Renal cortex interstitium (tissue), 11 donors: ENCODE measurements around the gene PACSIN1. TPM values are rescaled to one million over a fixed set of nuclear protein-coding genes. Genes with fewer than 3 reads are reported as not detected.

Source experiments
- DNase-seq, 11 donors: peaks; one replicate each; pipeline ENCODE4 v3.0.0-alpha.2; 2013; ENCODE audit warnings: low read depth in 9 of 11, low spot score in 4 of 11; ENCODE audit errors: extremely low read depth in 1 of 11
- polyA plus RNA-seq, 3 donors: library from polyadenylated mRNA; unstranded; fragments of 120-200 nt; gene quantifications; one replicate each; pipeline ENCODE4 v1.2.1, GENCODE V29; 2013; ENCODE audit not compliant: insufficient read length in 3 of 3

PACSIN1 gene
- polyA plus RNA-seq, 3 donors = 0.78 to 1.2 (median 0.92) TPM

DNA sequence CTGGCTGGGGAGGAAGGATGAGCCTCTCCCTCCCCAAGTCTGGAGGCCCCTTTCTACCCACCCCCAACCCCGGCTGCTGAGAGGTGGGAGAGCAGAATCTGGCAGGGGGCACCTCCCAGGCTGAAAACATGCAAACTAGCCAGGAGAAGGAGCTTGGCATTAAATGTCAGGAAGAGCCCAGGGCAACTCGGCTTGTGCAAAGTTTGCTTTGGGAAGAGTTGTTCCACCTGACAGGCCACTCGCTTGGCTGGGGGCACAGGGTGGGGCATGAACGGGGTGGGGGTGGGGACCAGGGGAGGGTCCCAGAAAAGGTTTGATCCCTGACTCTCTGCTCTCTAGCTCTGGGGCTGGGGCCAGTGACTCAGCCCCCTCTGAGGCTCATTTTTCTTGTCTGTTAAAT is 87.3 kb downstream of the PACSIN1 start:
- no peak for DNase-seq

DNA sequence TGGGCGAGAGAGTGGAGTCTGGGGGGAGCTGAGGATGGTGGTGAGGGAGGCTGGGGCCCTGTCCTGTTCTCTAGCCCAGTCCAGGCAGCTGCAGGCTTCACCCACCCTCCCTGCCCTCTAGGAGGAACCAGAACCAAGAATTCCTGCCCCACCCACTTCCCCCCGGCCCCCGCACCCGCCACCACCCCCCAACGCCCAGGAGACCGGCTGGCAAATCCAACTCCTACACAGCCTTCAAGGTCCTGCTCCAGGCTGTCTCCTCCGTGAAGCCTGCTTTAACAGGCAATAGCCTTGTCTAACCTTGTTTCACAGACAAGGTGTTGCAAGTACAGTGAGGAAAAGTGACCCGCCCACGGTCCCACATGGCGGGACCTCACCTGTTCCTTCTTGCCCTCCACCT is 87.9 kb downstream of the PACSIN1 start:
- no peak for DNase-seq

DNA sequence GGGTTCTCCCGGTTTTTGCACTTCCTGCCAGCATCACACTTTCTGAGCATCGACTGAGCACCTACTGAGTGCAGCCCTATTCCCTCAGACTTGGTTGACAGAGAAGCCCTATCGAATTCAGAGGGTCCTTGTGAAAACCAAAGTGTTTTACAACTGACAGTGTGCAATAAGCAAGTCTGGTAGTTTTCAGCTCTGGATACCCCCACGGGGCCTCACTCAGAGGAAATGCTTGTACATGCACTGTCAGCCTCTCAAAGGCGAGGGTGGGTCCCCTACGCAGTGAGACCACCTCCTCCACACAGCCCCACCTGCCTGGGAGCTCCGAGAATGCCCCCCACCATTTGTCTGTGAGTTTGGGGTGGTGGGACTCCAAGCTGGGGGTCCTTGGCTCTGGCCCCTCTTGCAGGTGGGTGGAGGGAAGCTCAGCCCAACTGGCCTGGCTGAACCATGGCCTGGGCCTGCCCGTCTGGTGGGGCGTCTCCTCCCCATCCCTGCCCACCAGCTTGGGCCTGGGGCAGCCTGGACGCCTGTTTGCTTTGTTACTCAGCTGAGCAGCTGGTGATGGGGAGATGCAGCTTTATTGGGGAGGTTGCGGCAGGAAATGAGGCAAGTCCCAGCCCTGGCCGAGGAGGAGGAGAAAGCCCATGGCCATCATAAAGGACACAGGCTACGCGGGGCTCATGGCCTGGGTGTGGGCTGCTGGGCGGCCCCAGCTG is 88.6 kb downstream of the PACSIN1 start:
- peak in 1 of 11 donors; percentile 22 for DNase-seq

DNA sequence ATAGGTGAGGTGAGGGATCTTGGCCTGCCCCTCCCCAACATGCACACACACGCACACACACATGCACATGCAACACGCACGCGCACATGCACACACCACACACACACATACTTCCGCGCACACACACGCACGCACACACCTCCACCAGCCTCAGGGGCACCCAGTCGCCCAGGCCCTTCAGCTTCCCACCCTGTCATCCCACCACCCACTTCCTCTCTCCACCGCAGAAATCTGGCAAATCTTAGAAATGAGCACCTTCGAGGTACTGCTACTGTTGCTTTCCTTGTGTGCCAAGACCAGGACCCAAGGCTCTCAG is 89.1 kb downstream of the PACSIN1 start:
- DNase-seq = no peak

DNA sequence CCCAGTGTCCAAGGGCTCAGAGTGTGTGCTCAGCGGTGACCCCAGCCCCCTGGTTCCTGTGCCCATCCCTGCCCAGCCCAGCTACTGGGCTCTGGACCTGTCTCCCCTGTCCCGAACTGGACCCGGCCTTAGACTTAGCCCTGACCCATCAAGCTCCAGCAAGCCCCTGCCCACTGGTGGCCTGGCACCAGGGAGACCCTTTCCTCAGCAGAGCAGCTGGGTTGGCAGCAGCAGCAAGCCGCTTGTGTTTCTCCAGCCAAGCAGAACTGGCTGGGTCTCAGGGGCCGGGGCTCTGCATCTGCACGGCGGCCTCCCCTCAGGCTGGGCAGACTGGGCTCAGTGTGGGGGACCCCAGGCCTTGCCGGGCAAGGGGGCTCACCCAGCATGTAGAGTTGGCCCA is 89.5 kb downstream of the PACSIN1 start:
- no peak for DNase-seq

DNA sequence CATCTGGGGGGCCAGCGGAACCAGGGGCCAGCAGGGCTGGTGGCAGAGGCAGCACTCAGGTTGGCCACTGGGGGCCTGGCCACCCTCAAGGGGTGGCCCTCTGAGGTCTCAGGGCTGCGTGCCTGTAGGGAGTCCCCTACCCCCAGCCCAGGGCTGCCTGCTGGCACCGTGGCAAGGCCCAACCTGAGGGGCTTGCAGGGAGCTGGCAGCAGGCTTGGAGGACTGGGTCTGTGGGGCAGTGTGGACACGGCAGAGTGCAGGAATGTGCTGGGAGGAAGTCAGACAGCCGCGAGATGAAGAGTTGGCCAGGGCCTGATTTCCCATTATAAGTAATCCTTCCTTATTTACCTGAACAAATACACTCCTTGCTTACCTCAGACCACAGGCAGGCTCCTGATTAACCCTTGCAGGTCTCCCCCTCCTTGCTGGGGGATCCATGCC is 90.2 kb downstream of the PACSIN1 start, which contains the start of gene SPDEF:
Gene SPDEF (minus strand): TSS at position 299 of the 441 bp plus-strand sequence. CDS start 11,874 bp downstream, outside the sequence.
- DNase-seq = no peak

DNA sequence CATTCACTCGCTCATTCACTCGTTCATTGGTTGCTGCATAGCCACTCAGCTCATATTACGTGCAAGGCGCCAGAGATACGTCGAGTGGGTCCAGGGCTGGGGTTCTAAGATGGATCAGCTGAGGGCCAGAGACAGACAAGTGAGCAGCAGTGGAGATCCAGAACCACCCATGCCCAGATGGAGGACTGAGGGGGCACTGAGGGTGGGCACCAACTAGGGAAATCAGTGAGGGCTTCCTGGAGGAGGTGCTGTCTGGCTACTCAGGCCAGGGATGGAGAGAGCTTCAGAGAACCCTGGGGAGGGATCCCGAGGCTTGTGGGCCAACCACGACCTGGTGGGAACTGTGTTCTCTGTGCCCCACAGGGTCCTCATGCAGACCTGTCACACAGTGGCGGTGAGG is 90.6 kb downstream of the PACSIN1 start:
- DNase-seq = no peak

DNA sequence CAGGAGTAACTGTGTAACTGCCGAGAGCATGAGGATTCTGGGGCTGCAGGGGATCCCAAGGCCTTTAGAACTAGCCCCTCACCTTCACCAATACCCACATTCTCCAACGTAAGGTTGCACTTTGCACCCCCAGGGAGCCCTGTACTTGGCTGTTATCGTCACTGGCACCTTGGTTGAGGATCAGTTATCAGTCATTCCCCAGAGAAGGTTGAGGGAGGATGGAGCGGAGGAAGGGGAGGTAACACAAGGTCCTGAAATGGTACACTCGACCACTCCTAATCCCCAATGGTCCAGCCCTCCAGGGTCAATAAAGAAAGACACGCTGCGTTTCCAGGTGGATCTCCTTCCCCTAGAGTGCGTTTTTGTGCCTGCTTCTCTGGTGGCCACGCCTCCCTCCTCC is 91.4 kb downstream of the PACSIN1 start:
- no peak for DNase-seq

DNA sequence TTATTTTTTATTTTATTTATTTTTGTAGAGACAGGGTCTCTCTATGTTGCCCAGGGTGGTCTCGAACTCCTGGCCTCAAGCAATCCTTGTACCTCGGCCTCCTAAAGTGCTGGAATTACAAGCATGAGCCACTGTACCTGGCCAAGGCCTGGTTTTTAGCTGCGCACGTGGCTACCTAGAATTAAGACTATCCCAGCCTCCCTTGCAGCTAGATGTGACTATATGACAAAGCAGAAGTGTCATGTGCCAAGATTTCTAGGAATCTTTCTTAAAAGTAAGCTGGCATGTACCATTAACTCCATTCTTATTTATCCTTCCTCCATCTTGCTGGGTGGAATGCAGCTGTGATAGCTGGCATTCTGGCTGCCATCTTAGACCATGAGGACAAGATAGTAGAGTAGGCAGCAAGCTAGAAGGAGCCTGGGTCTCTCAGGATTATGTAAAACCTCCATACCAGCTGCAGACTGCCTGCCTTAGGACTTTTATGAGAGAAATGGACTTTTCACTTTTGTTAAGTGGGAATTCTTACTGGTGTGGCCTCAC is 92.4 kb downstream of the PACSIN1 start:
- no peak for DNase-seq

DNA sequence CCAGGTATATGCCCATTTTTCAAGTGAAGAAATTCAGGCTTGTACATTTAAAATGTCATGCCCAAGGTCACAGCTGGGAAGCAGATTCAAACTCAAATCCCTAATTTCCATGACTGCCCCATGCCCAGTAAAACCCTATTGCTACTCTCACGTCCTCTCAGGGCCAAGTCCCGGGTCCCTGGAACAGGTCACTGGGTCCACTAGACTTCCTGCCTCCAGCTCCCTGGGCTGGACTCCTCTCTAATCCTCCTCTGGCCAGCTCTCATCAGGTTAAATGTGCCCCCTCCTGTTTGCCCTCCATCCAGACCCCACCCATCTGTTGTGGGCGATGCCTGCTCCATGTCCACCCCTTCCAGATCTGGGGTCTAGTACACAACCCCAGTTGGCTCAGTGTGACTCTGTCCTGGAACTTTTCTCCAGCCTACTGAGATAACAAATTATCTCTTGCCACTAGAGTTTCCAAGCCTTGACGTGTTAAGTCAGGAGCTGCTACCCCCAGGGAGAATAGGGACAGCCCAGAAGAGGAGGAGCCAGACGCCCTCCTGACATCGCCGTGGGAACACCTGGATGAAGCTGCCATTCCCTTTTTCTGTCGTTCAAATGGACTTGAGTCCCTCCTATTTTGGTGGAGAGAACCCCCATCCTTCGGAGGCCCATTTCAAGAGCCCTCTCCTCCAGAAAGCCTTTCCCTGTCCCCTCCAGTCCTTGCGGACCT is 93.9 kb downstream of the PACSIN1 start:
- no peak for DNase-seq

DNA sequence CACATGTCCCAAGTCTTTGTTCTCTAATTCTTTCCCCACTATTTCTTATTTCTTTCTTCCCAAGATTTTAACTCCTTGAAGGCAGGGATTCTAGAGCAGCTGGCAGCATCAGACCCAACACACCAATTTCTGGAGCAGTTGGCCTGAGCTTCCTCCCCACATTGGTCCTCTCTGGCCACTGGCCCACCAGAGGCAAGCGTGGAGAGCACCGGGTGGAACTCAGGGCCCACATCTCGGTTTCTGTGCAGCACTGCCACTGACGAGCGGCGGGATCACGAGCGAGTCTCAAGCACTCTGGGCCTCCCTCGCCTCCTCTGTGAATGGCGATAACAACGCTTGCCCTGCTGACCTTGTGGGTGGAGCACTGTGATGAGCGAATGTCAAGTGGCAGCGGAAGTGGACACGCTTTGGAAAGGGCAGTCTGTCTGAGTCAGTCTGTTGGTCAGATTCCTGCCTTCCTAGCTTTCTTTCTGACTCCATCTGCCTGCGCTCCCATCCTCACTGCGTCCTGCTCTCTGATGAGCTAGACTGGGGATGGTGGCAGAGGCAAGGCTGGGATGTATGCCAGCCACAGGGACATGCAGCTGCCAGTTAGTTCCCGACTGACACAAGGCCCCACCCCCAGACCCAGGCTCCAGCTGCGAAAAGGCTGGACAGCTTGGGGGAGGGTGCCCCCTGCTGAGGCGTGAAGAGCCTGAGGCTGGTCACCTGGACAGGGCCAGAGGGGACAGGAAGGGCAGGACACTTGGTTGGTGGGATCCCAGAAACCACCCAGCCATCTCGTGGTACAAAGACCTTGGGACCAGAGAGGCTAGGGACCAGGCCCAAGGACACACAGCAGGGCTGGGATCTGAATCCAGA is 94.7 kb downstream of the PACSIN1 start:
- no peak for DNase-seq

DNA sequence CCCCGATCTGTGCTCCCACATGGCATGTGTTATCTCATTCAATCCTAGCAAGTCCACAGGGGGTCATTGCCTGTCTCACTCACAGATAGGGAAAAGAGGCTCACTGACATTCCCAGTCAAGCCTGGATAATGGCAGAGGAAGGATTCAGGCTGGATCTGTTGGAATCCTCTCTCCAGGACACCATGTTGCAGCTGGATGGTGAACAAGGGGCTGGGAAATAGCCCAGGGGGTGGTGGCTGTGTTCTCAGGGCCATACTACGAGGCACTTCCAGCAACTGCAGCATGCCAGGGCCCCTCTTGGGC is 95.3 kb downstream of the PACSIN1 start:
- DNase-seq = no peak

DNA sequence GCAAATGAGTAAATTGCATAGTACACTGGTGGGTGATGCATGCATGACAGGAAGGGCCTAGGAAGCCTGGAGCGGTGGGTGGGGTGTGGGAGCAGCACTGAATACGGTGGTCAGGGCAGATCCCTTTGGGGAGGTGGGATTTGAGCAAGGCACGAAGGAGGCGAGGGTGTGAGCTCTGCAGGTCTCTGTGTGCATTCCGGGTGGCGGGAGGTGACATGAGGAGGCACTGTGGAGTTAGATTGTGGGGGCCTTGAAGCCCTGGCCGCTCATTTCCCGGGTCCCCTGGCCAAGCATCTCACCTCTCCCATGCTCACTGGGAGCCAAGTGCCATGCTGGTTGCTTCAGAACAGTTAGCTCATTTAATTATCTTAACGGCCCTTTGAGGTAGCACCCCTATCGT is 96.5 kb downstream of the PACSIN1 start:
- no peak for DNase-seq

DNA sequence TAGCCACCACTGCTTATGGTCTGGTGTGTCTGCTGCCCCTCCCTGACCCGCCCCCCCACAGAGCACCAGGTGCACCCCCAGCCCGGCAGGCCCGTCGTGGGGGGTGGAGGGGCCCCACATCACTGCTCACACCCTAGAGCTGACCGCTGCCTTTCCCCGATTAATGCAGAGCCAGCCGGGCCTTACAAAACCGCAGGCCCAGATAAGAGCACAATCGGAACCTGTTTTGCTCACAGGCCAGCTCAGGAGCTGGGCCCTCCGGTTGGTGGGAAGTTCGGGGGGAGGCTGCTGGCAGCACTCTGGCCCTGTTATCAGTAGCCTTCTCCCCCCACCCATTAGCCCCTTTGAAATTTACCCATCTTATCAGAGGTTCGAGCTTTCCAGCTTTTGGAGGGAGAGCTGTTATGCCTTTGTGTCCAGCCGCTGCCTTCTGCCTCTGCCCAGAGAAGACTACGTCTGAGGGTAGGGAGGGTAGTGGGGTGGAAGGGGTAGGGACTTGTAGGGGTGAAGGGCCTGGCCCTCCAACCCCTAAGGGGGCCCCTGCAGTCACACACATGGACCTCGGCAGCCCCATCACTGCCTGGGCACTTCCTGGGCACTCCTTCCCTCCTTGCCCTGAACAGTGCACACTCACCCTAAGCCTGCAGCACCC is 97.1 kb downstream of the PACSIN1 start:
- no peak for DNase-seq

DNA sequence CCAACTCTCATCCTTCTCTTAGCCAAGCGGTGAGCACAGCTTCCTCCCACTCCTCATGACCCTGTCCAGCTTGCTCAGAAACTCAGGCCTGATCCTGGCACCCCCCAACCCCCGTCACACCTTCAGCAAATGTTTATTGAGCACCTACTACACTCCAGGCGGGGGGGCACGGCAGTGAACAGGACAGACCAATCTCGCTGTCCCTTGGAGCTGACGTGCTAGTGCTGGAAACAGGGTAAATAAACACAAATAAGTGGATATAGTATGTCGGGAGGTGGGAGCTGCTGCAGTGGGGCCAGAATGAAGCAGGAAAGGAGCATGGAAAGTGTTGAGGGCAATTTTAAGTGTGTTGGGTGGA is 97.6 kb downstream of the PACSIN1 start:
- no peak for DNase-seq

DNA sequence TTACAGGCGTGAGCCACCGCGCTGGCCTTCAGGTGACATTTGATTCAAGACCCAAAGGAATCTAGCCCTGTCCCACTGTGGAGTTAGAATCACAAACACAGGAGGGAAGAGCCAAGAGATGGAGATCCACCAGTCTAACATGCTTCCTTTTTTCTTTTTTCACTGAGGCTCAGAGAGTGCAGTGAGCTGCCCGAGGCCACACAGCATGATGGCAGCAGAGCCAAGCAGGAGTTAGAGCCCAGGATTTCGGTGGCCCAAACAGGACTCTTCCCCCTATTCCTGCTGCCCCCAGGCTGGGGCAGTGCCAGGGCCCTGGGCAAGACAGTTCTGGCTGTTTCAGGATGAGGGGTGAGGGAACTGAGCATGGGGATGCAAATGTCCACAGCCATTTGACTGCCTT is 98.3 kb downstream of the PACSIN1 start:
- DNase-seq = no peak

DNA sequence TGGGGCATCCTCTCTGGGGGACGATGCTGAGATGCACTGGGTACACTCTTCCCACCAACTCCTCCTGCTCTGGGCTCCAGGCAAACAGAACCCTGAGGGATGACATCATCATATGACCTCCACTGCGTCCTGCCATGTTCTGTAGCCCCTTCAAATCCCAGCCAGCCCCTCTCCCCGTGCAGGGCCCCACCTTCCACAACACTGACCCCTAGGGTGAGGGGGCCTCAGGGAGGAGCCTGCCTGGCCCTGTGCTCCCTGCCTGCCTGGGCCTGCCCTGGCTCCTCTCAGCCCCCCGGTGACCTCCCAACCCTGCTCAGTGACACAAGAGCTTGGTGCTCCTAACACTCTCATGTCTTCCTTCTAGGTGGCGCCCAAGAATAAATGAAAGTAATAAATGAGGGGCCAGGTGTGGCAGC is 99.9 kb downstream of the PACSIN1 start:
- no peak for DNase-seq

DNA sequence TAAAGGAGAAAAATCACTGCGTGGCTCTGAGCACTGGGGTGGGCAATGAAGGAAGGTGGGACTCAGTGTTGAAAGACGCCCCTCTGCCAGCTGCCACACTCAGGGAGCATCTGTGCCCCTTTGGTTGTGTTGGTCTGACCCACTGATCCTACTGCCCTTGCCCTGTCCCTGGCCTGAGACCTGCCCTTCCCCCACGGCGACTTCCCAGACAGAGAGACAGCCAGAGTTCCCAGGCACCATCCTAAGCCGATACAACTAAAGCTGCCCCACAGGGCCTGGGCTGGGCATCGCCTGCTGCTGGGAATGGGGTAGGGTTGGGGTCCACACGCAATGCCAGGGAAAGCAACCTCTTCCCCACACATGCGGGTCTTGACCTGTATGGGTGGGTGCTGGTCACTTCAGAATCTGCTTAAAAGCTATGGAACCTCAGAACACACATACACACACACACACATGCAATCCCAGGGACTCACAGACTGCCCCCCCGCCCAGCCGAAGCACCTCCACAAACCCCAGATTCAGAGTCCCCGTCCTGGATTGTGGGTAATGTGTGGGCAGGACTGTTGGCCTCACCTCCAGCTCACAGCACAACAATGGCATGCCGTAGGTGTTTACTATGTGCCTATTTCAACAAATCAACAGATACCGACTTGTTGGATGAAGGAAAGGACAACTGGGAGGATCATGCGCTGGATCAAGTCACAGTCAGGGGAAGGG is 101.1 kb downstream of the PACSIN1 start:
- no peak for DNase-seq
